ENCODE data around the gene CLEC2L.

CLEC2L gene

GRCh38 chr7:139521439-139521838 is 2.0 kb upstream of the CLEC2L start:
- TF ChIP-seq PPARA (CRISPR knock-in tag; IDR thresholded peaks at IDR 0.05; ENCODE audit: borderline replicate concordance) (no peak), ZNF8 (CRISPR knock-in tag; IDR thresholded peaks at IDR 0.05) (no peak), SNAI2 (CRISPR knock-in tag; IDR thresholded peaks at IDR 0.05) (no peak), CSDC2 (CRISPR knock-in tag; IDR thresholded peaks at IDR 0.05) (no peak), ZNF565 (CRISPR knock-in tag; conservative IDR thresholded peaks at IDR 0.05; ENCODE audit: low read depth) (no peak), ARNTL (CRISPR knock-in tag; IDR thresholded peaks at IDR 0.05; ENCODE audit: borderline replicate concordance, low read depth) (no peak), RARB (CRISPR knock-in tag; IDR thresholded peaks at IDR 0.05) (no peak), POU6F1 (CRISPR knock-in tag; IDR thresholded peaks at IDR 0.05; ENCODE audit: borderline replicate concordance, low read depth) (no peak), TSHZ2 (CRISPR knock-in tag; IDR thresholded peaks at IDR 0.05) (no peak), ZNF70 (CRISPR knock-in tag; IDR thresholded peaks at IDR 0.05) (no peak), CREB5 (CRISPR knock-in tag; IDR thresholded peaks at IDR 0.05; ENCODE audit: low read depth) (no peak), CSRNP3 (CRISPR knock-in tag; IDR thresholded peaks at IDR 0.05) (no peak), TOX (CRISPR knock-in tag; IDR thresholded peaks at IDR 0.05; ENCODE audit: borderline replicate concordance) (no peak), ISL1 (CRISPR knock-in tag; IDR thresholded peaks at IDR 0.05) (no peak), ZFP3 (CRISPR knock-in tag; IDR thresholded peaks at IDR 0.05) (no peak), ZFP30 (CRISPR knock-in tag; IDR thresholded peaks at IDR 0.05) (no peak)
- ATAC-seq = no peak

- ATAC-seq = no peak; the same call in 2 of the 3 replicates
- no peak for TF ChIP-seq ISL1 (CRISPR knock-in tag; IDR thresholded peaks at IDR 0.05)
- TF ChIP-seq OSR1 (CRISPR knock-in tag; IDR thresholded peaks at IDR 0.05) = no peak
- no peak for TF ChIP-seq ZNF8 (CRISPR knock-in tag; IDR thresholded peaks at IDR 0.05)
- no peak for TF ChIP-seq ZC3H10 (CRISPR knock-in tag; IDR thresholded peaks at IDR 0.05)
- TF ChIP-seq BACH2 (CRISPR knock-in tag; IDR thresholded peaks at IDR 0.05; ENCODE audit: borderline replicate concordance) = no peak
- TF ChIP-seq ARNTL (CRISPR knock-in tag; IDR thresholded peaks at IDR 0.05; ENCODE audit: borderline replicate concordance, low read depth) = no peak
- TF ChIP-seq GLIS3 (CRISPR knock-in tag; IDR thresholded peaks at IDR 0.05) = no peak
- TF ChIP-seq POU6F1 (CRISPR knock-in tag; IDR thresholded peaks at IDR 0.05; ENCODE audit: borderline replicate concordance, low read depth) = no peak
- no peak for TF ChIP-seq ZFP3 (CRISPR knock-in tag; IDR thresholded peaks at IDR 0.05)
- no peak for TF ChIP-seq ZNF70 (CRISPR knock-in tag; IDR thresholded peaks at IDR 0.05)
- no peak for TF ChIP-seq CREB5 (CRISPR knock-in tag; IDR thresholded peaks at IDR 0.05; ENCODE audit: low read depth)
- no peak for TF ChIP-seq PPARA (CRISPR knock-in tag; IDR thresholded peaks at IDR 0.05; ENCODE audit: borderline replicate concordance)
- TF ChIP-seq PATZ1 (CRISPR knock-in tag; IDR thresholded peaks at IDR 0.05; ENCODE audit: borderline replicate concordance) = no peak
- no peak for TF ChIP-seq TSHZ2 (CRISPR knock-in tag; IDR thresholded peaks at IDR 0.05)
- TF ChIP-seq ZFP30 (CRISPR knock-in tag; IDR thresholded peaks at IDR 0.05) = no peak
These were observed 671 bp upstream of the CLEC2L start for GRCh38 chr7:139522830-139523198.
